Activated CD4-positive, alpha-beta T cell treated with anti-CD3 and anti-CD28 coated beads for 4 hours (primary cell): ENCODE data around the gene TPX2.

Experiments
- DNase-seq, 2 donors: peaks; one replicate each; pipeline ENCODE4 v3.0.0-alpha.2; 2020

The TPX2 gene

GRCh38 chr20:31836853-31837608, 97.9 kb downstream of the TPX2 start:
- DNase-seq, result no peak

- no peak for DNase-seq
Measured at GRCh38 chr20:31837896-31838397, 98.9 kb downstream of the TPX2 start.

DNA sequence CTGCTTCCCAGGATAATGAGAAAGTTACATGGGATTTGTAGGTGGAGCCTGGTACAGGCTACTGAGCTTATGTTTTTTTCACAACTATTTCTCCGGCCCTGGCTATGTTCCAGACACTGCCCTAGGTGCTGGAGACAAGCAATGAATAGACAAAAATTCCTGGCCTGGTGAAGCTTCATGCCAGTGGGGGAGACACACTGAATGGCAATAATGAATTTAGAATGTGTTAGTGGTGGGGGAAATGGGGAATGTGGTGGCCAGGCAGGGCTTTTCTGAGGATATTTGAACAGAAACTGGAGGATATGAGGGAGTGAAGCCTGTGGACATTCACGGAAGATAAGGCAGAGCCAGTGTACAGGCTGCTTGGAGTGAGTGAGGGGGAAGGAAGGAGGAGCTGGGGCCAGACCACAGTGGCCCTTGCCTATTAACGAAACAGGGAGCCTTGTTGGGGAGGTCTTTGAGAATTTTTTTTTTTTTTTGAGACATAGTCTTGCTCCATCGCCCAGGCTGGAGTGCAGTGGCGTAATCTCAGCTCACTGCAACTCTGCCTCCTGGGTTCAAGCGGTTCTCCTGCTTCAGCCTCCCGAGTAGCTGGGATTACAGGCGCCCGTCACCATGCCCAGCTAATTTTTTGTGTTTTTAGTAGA, 99.7 kb downstream of the TPX2 start:
- DNase-seq, result no peak

- DNase-seq, result no peak
Measured at GRCh38 chr20:31839782-31840487, 100.8 kb downstream of the TPX2 start.

GRCh38 chr20:31840906-31841816, 102.1 kb downstream of the TPX2 start:
- no peak for DNase-seq

DNA sequence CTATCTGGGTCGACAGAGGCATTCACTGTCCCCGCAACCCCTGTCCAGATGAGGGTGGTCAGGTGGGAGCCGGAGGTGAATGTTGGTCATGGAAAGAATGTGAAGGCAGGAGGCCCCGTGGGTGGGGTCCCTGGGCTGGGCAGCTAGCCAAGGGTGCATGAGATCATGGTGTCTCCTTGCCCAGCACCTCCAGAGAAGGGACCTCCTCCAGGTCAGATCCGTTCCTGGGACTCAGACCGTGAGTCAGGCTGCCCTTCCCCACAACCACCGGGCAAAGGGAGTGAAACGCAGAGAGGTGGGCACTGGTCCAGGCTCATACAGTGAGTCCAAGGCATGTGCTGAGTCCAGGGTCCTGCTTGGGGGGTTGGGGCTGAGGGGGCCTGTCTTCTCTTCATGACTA, 102.8 kb downstream of the TPX2 start:
- DNase-seq, result no peak

- DNase-seq, result no peak
Measured at GRCh38 chr20:31842471-31843157, 103.5 kb downstream of the TPX2 start.

GRCh38 chr20:31843288-31843687, 104.2 kb downstream of the TPX2 start:
- no peak for DNase-seq

GRCh38 chr20:31843881-31844280, 104.8 kb downstream of the TPX2 start:
- no peak for DNase-seq

DNA sequence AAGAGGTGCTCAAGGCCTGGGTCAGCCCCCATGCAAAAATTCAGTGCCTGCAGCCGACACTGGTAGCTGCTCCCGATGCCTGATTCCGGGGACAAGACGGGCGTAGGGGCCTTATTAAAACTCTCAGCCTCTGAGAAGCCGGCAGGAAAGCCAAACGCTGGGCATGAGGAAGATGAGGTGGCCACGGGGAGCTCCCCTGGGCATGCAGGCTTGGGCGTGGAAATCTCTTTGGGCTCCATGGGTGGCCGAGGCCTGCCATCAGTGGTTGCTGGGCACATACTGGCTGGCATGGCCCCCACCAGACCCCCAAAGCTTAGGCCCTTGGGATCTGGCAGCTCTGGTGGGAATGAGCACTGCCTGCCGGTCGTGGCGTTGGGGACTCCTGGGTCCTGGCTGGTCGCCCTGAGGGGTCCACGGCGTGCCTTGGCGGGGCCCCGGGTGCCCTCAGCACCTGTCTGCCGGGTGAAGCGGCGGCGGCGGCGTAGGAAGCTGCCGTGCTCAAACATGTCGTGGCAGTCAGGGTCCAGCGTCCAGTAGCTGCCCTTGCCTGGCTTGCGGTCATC, 105.7 kb downstream of the TPX2 start:
- DNase-seq, result no peak

DNA sequence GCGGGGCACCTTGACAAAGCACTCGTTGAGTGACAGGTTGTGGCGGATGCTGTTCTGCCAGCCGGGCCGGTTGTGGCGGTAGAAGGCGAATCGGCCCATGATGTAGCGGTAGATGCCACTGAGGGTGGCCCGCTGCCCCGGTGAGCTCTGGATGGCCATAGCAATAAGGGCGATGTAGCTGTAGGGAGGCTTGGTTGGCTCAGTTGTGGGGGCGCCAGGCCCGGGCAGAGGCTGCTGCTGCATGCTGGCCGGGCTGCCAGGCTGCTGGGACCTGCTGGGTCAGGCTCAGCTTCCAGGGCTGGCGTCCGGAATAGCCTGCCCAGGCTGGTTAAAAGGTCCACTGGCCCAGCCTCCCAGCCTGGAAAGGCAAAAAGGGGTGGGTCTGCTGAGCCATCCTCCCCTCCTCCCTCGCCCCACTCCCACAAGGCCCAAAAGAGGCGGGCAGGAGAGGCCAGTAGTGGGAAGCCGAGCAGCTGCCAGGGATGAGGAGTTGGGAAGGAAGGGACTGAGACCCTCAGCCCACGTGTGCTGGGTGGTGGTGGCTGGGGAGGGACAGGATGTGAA, 106.3 kb downstream of the TPX2 start, which contains the start of gene FOXS1:
Gene FOXS1, minus strand, starts transcription at position 305 of the 564 bp plus-strand sequence. Its CDS starts 62 bp downstream, at position 243.
- DNase-seq, result no peak

- no peak for DNase-seq
Measured at GRCh38 chr20:31846793-31847138, 107.7 kb downstream of the TPX2 start.

DNA sequence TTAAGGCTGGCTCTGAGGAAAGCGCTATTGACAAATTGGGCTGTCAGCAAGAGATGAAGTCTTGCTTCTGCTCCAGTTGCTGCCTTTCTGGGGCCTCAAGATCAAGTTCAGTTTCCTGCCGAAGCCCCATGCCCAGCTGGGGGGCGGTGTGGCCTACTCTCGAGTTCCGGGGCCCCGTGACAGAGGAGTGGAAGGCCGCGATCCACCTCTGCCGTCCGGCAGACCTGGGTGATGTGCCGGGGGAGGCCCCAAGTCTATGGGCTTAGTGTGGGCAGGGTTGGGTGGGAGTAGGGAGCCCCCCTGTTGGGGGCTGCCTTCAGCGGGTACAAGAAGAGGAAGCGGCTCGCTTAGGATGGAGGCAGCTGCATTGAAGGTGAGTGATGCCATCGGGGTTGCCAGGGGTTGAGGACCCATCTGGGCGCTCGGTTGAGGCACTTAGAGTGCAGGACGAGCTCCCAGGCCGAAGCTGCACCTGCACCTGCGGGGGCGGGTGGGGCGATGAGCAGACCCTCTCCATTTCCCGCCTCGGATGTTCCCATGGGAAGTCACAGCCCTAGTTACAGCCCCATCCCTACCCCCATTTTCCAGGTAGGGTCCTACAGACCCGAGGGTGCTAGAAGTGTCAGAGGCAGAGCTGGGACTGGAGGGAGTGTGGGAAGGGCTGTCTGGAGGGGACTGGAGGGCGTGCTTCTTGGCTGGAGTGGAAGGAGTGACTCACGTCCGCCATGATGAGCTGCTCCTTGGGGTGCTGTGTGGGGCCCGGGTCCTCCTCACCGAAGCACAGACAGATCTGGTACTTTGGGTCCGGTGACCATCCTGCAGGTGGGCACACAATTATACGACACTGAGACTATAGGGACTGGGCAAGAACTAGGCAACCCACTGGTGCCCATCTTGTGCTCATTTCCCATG, 109.3 kb downstream of the TPX2 start:
- no peak for DNase-seq

DNA sequence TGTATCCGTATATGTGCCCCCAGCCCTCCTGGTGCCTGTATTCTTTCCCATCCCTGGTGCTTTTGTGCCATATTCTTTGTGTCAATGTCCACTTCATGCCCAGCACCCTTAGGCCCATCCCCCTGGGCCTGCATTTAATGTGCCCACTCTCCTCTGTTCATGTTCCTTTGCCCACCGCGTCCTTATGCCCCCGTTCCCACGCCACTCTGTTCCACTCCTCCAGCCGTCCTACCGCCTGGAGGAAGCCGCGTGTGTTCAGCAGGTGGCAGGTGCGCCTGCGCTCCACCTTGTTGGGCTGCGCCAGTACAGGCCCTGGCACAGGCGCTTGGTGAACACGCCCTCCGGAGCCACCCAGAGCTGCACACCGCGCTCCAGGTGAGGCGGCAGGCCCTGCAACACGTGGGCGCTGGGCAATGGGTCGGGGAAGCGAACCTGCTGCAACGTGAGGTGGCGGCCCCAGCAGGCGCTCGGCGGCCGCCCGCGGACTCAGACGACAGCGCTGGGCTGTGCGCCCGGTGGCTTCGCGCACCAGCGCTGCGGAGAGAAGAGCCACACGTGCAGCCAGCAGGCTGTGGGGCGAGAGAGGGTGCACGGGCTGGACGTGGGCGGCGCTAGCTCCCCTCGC, 110.3 kb downstream of the TPX2 start:
- DNase-seq, result no peak
